Astrocyte of the cerebellum (primary cell): ENCODE data around the gene CLDN4.
"Not testable (repeated sequence)": the region's sequence is repeated elsewhere in the genome, so short reads cannot be mapped to it uniquely, and the experiment has no call there.

Experiments used
- DNase-seq: peaks from one replicate; pipeline ENCODE4 v3.0.0-alpha.2; 2011; ENCODE audit warnings: low read depth
- H3K4me3 ChIP-seq: 2 replicates; pipeline ENCODE4 v1.5.1; 2011; ENCODE audit warnings: mild to moderate bottlenecking, low read depth, low read length, moderate library complexity
- in situ Hi-C: cut with HindIII; loops from 2 replicates; pipeline ENCODE4 v1.10.0; 2017; ENCODE audit warnings: low sequenced_read_pairs
- TF ChIP-seq, protein P1 (sequence below): IDR thresholded peaks from 2 replicates; pipeline ENCODE4 v1.5.1; 2012; ENCODE audit warnings: low read length, low read depth, moderate library complexity, mild to moderate bottlenecking; ENCODE audit errors: missing control alignments

The CLDN4 gene

DNA sequence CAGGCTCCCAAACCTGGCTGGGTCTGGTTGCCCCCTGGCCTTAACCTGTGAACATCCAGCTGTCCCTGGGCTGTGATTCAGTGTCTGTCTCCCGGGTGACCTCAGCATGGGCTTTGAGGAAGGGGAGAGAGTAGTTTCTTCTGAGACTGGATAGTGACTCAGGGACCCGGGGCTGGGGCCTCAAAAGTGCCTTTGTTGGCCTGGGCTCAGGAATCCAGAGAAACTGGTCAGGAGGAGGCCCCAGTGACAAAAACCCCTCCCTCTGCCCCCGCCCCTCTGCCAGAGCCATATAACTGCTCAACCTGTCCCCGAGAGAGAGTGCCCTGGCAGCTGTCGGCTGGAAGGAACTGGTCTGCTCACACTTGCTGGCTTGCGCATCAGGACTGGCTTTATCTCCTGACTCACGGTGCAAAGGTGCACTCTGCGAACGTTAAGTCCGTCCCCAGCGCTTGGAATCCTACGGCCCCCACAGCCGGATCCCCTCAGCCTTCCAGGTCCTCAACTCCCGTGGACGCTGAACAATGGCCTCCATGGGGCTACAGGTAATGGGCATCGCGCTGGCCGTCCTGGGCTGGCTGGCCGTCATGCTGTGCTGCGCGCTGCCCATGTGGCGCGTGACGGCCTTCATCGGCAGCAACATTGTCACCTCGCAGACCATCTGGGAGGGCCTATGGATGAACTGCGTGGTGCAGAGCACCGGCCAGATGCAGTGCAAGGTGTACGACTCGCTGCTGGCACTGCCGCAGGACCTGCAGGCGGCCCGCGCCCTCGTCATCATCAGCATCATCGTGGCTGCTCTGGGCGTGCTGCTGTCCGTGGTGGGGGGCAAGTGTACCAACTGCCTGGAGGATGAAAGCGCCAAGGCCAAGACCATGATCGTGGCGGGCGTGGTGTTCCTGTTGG lies at the start of gene CLDN4:
CLDN4 (plus strand) TSS at position 316 of the 903 bp plus-strand sequence; CDS start at position 522, 206 bp downstream.
- no peak within 1 kb of the TSS for H3K4me3 ChIP-seq
- TF ChIP-seq, protein P1, sequence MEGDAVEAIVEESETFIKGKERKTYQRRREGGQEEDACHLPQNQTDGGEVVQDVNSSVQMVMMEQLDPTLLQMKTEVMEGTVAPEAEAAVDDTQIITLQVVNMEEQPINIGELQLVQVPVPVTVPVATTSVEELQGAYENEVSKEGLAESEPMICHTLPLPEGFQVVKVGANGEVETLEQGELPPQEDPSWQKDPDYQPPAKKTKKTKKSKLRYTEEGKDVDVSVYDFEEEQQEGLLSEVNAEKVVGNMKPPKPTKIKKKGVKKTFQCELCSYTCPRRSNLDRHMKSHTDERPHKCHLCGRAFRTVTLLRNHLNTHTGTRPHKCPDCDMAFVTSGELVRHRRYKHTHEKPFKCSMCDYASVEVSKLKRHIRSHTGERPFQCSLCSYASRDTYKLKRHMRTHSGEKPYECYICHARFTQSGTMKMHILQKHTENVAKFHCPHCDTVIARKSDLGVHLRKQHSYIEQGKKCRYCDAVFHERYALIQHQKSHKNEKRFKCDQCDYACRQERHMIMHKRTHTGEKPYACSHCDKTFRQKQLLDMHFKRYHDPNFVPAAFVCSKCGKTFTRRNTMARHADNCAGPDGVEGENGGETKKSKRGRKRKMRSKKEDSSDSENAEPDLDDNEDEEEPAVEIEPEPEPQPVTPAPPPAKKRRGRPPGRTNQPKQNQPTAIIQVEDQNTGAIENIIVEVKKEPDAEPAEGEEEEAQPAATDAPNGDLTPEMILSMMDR = no peak
- no peak for DNase-seq
- in situ Hi-C loops = loop anchor here (25.0 kb wide), 1 partner anchor 219 kb away; the partner anchor contains the start of gene MLXIPL

DNA sequence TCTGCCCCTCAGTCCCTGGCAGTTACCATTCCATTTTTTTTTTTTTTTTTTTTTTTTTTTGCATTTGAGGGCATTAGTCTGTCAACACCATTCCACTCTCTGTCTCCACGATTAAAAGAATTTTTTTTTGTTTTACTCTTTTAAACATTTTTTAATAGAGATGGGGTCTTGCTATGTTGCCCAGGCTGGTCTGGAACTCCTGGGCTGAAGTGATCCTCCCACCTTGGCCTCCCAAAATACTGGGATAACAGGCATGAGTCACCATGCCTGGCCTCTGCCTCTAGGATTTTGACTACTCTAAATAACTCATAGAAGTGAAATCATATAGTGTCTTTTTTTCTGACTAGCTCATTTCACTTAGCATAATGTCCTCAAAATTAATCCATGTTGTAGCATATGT lies 44.2 kb upstream of the CLDN4 start:
- DNase-seq = no peak
- in situ Hi-C loops = no loop called here
- TF ChIP-seq, protein P1 = no peak
- no peak overlapping the region for H3K4me3 ChIP-seq

- DNase-seq, H3K4me3 ChIP-seq, in situ Hi-C loops: not testable (repeated sequence)
These were observed 43.1 kb upstream of the CLDN4 start for GRCh38 chr7:73787786-73788048.

GRCh38 chr7:73789051-73789450 lies 41.7 kb upstream of the CLDN4 start:
- no peak for DNase-seq
- in situ Hi-C loops = no loop called here
- no peak overlapping the region for H3K4me3 ChIP-seq
- TF ChIP-seq, protein P1 = no peak

GRCh38 chr7:73791170-73791690 lies 39.6 kb upstream of the CLDN4 start:
- in situ Hi-C loops, H3K4me3 ChIP-seq, DNase-seq: not testable (repeated sequence)

DNA sequence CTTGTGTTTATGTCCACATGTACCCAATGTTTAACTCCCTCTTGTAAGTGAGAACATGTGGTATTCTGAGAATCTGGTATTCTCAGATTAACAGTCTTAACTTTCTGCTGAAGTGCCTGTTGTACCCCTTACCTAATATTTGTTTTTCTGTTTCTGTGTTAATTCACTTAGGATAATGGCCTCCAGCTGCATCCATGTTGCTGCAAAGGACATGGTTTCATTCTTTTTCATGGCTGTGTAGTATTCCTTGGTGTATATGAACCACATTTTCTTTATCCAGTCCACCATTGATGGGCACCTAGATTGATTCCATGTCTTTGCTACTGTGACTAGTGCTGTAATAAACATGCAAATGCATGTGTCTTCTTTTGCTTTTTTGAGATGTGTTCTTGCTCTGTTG lies 35.6 kb upstream of the CLDN4 start:
- in situ Hi-C loops, H3K4me3 ChIP-seq, DNase-seq: not testable (repeated sequence)

- H3K4me3 ChIP-seq, in situ Hi-C loops, DNase-seq: not testable (repeated sequence)
These were observed 34.1 kb upstream of the CLDN4 start for GRCh38 chr7:73796656-73797055.

- in situ Hi-C loops, H3K4me3 ChIP-seq, DNase-seq: not testable (repeated sequence)
These were observed 33.6 kb upstream of the CLDN4 start for GRCh38 chr7:73797176-73797575.

- no peak for DNase-seq
- no peak overlapping the region for H3K4me3 ChIP-seq
- in situ Hi-C loops = no loop called here
- TF ChIP-seq, protein P1 = no peak
These were observed 31.3 kb upstream of the CLDN4 start for GRCh38 chr7:73799282-73800141.
